GM10248 (cell line): Measurements from ENCODE around the gene DUSP6.

ENCODE experiments used
- CTCF ChIA-PET: fragments of 300-600 bp; sonication (Branson Sonifier 250); formaldehyde crosslinking; extraction: SDS; loops from one replicate; lab custom pipeline; 2021; ENCODE audit warnings: antibody characterized with exemption; lab: Yijun Ruan, JAX
- POLR2A ChIA-PET: fragments of 350-650 bp; sonication (Branson Sonifier 250); formaldehyde crosslinking; extraction: SDS; loops from one replicate; lab custom pipeline; 2020; ENCODE audit warnings: antibody characterized with exemption; lab: Yijun Ruan, JAX
- DNase-seq: peaks from one replicate; pipeline ENCODE4 v3.0.0; 2012; ENCODE audit errors: extremely low spot score
- TF ChIP-seq, protein P1 (sequence below): IDR thresholded peaks from 2 replicates; pipeline ENCODE4 v1.5.1; 2012; ENCODE audit warnings: mild to moderate bottlenecking, low read depth; ENCODE audit errors: extremely low read depth, missing control alignments, control extremely low read depth

Gene DUSP6

DNA sequence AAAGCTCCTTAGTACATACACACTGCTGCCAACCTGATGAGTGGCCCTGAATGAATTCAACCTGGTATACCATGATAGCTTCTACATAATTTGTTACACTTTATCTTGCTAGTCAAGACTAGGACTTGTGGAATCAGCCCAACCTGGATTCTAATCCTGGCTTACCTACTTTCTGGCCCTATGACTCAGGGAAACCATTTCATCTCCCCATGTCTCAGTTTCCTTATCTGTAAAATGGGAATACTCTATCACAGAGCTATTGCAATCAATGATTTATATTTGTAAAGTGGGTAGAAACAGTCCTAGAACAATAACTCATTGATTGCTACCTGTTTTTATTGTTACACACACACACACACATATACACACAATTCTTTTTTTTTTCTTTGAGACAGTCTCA, 6.5 kb upstream of the DUSP6 start:
- CTCF ChIA-PET = interaction anchor here (1.1 to 1.4 kb wide), 2 partner anchors 11 to 31 kb away, joined by 3 to 4 read pairs; no protein-coding TSS in a partner anchor

DNA sequence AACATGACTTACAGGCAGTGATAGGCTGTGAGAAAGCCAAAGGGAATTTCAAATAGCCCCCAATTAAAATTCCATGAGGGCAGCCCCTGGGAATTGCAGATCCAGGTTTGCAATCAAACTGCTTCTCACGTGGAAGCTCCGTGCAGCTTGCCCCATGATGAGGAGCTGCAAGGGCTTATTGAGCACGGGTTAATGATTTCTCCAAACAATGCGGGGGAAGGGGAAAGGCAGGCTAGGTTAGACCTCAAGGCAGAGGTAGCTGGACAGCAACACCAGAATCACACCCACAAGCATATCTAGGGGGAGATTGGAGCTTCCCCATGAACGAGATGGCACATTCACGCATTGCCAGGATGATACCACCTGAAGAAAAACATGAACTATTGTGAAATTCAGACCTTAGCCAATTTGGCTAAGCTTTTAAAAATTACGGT, 5.0 kb upstream of the DUSP6 start:
- CTCF ChIA-PET = interaction anchor here (1.2 to 2.0 kb wide), 4 partner anchors 10 to 340 kb away, joined by 3 to 5 read pairs (median 4); no protein-coding TSS in a partner anchor
- POLR2A ChIA-PET = no interaction called here
- TF ChIP-seq, protein P1, sequence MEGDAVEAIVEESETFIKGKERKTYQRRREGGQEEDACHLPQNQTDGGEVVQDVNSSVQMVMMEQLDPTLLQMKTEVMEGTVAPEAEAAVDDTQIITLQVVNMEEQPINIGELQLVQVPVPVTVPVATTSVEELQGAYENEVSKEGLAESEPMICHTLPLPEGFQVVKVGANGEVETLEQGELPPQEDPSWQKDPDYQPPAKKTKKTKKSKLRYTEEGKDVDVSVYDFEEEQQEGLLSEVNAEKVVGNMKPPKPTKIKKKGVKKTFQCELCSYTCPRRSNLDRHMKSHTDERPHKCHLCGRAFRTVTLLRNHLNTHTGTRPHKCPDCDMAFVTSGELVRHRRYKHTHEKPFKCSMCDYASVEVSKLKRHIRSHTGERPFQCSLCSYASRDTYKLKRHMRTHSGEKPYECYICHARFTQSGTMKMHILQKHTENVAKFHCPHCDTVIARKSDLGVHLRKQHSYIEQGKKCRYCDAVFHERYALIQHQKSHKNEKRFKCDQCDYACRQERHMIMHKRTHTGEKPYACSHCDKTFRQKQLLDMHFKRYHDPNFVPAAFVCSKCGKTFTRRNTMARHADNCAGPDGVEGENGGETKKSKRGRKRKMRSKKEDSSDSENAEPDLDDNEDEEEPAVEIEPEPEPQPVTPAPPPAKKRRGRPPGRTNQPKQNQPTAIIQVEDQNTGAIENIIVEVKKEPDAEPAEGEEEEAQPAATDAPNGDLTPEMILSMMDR = no peak
- DNase-seq = no peak

More for the DNA sequence above, 6.5 kb upstream of the DUSP6 start:
- POLR2A ChIA-PET = no interaction called here
- no peak for DNase-seq
- TF ChIP-seq, protein P1 = no peak

DNA sequence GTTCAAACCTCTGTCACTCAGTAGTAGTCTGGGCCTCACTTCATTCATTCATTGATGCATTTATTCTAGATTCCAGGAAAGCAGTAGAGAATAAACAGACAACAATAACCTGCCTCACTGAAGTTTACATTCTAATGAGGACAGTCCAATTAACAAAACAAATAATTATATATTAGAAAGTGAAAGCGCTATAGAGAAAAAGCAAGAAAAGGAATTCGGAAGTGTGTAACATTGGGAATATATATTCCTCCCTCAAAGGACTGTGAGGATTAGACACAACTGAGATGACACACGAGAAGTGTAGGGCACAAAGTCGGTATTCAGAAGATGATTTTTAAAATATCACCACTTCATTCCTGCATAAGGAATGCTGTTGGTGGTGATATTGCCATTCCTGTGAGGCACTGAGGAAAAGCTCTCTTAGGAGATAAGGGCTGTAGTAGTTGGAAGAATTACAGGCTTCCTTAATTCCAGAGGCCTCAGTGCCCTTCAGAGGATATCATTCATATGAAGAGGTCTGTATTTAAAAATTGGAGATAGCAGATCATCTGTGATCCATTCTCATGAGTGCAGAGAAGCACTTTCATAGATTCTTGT, 3.9 kb upstream of the DUSP6 start:
- POLR2A ChIA-PET = no interaction called here
- TF ChIP-seq, protein P1 = no peak
- DNase-seq = no peak
- CTCF ChIA-PET = interaction anchor here (1.2 to 2.0 kb wide), 2 partner anchors 10 to 339 kb away, joined by 3 to 5 read pairs; no protein-coding TSS in a partner anchor

DNA sequence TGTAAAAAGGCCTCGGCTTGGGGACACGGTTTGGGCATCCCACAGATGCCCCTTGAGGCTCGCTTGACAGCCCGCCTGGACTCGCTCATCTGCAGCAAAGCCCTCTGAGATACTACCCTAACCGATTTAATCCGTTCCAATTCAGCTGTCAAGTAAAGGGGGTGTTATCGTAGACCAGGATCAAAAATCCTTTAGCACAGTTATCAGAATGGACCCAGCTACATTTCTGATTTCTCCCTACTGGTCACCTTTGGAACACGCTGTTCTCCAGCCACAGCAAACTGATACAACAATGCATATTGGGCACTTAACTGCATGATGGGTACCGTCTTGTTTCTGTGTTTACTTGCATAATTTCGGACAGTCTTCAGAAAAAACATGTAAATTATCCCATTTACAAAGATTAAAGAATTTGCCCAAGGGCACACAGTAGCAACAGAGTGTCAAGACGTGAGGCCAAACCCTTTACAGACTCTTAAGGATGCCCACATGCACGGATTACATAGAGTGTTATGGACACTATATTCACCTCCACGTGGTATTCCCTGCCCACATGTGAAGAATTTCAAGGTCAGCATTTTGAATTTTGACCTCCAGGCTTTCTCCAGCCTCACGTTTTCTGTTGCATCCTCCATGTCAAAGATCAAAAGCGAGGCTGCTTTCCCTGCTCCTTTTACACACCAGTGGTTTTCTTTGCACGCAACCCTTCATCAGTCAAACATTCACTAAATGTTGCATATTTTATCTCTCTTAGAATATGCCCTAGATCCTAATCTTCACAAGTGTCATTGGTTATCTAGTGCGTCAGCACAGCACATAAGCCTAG, 3.2 kb upstream of the DUSP6 start:
- DNase-seq = no peak
- CTCF ChIA-PET = no interaction called here
- POLR2A ChIA-PET = interaction anchor here (0.6 kb wide), 1 partner anchor 51 kb away, joined by 10 read pairs; no protein-coding TSS in a partner anchor
- TF ChIP-seq, protein P1 = no peak

DNA sequence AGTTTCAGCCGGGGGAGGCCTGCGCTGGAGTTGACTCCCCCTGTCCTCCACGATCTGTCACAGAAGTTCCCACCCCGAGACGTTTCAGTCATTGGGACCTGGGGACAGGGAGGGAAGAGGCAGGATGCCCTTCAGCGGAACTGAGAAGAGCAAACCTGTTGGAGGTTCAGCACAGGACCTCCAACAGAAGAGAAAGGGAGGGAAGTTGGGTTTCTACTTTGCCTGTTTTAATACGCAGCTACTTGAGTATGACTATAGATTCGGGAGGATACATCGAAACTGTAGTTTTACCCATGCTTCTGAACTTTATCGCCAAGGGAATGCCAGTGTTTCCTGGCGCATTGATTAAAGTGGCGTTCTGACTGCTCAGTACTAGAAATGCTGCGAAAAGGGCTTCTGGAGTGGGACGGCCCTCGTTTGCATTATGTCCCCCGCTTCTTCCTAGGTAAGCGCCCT, 2.3 kb upstream of the DUSP6 start:
- POLR2A ChIA-PET = interaction anchor here (0.6 kb wide), 1 partner anchor 52 kb away, joined by 10 read pairs; no protein-coding TSS in a partner anchor
- CTCF ChIA-PET = no interaction called here
- TF ChIP-seq, protein P1 = no peak
- peak; percentile 25 for DNase-seq

DNA sequence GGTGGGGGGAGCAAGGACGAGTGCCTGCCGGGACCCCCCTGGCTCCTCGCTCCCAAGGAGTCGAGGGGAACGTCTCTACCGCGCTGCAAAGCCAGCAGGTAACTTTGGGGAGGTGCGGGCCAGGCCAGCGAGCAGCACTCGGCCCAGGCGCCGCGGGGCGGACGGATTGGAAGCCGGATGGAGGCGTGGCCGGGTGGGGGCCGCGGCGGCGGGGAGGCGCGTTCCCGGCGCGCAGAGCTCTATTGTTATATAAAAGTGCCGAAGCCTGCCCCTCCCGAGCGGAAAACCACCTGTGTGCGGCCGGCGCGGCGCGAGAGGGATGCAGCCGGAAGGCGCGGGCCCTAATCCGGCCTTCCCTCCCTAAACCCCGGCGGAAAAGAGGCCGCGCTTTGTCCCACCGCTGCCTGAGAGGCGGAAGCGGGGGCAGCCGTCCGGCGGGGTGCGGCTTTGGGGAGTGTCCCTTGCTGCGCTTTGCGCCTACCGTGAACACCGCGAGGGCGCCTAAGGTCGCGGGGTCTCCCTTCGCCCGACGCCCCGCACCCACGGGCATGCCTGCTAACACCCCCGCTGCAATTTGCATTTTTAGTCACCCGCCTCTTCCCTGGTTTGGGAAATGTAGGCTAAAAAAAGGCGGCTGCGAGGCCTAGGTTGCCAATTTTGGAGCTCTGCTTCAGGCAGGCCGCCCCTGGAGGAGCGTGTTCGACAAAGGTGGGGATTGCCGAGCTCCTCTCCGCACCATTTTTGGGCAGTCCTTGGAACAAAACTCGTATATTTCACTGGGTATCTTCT, 1.7 kb upstream of the DUSP6 start:
- POLR2A ChIA-PET = no interaction called here
- CTCF ChIA-PET = no interaction called here
- peak; percentile 70 for DNase-seq
- TF ChIP-seq, protein P1 = no peak
